D721Med (cell line): ENCODE data around the gene ZNF319.

Source experiments
- DNase-seq: peaks from one replicate; pipeline ENCODE4 v3.0.0; 2011; ENCODE audit warnings: low spot score; ENCODE audit not compliant: insufficient read length
- FAIRE-seq: peaks from 2 replicates; lab custom pipeline; 2011; peaks lifted over from hg19 to GRCh38; lab: Jason Lieb, UNC
- TF ChIP-seq, protein P1 (sequence below): IDR thresholded peaks from 2 replicates; pipeline ENCODE4 v1.5.1; 2012; ENCODE audit warnings: mild to moderate bottlenecking, control low read depth; ENCODE audit not compliant: insufficient read depth; ENCODE audit errors: missing control alignments

The ZNF319 gene

DNA sequence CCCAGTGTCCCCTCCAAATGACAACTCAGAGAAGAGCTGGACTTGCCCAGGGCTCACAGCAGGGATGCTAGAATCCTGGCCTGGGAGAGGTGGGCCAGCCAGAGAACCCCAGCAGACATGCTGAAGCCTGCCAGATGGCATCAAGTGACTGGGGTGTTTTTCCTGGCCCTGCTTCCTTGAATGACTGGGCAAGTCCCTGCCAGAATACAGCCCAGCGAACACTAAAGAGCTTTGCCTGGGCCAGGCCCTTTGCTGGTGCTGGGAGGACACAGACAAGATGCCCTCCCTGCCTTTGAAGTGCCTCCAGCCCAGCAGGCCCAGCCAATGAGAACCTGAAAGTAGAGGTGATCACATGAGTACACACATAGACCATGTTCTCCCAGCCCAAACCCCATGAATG lies 11.5 kb downstream of the ZNF319 start:
- no peak for FAIRE-seq
- TF ChIP-seq, protein P1, sequence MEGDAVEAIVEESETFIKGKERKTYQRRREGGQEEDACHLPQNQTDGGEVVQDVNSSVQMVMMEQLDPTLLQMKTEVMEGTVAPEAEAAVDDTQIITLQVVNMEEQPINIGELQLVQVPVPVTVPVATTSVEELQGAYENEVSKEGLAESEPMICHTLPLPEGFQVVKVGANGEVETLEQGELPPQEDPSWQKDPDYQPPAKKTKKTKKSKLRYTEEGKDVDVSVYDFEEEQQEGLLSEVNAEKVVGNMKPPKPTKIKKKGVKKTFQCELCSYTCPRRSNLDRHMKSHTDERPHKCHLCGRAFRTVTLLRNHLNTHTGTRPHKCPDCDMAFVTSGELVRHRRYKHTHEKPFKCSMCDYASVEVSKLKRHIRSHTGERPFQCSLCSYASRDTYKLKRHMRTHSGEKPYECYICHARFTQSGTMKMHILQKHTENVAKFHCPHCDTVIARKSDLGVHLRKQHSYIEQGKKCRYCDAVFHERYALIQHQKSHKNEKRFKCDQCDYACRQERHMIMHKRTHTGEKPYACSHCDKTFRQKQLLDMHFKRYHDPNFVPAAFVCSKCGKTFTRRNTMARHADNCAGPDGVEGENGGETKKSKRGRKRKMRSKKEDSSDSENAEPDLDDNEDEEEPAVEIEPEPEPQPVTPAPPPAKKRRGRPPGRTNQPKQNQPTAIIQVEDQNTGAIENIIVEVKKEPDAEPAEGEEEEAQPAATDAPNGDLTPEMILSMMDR, result no peak
- DNase-seq, result no peak

- no peak for DNase-seq
- FAIRE-seq, result no peak
- TF ChIP-seq, protein P1, result no peak
Observed at GRCh38 chr16:57987441-57988177, 12.9 kb downstream of the ZNF319 start.

DNA sequence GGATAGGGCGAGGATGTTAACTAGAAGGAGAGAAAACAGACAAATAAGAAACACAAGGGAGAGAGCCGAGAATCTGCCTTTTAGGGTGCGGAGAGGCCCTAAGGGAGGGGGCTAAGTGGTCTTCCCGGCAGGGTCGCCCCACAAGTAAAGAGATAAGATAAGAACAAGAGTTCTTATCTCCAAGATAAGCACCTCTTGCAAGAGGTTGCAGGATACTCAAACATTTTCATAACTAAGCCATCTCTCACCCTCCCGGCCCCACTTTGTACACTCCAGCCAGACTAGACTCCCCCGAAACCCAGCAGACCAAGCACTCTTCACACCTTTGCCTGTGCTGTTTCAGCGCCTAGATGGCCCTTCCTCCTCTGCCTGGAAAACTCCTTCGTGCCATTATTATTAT lies 14.3 kb downstream of the ZNF319 start:
- TF ChIP-seq, protein P1, result no peak
- DNase-seq (no peak), FAIRE-seq (no peak)

GRCh38 chr16:57985204-57986181 lies 15.0 kb downstream of the ZNF319 start:
- DNase-seq, result no peak
- FAIRE-seq, result no peak
- TF ChIP-seq, protein P1, result no peak

GRCh38 chr16:57984443-57985203 lies 15.8 kb downstream of the ZNF319 start:
- no peak for DNase-seq
- TF ChIP-seq, protein P1, result no peak
- FAIRE-seq, result no peak

DNA sequence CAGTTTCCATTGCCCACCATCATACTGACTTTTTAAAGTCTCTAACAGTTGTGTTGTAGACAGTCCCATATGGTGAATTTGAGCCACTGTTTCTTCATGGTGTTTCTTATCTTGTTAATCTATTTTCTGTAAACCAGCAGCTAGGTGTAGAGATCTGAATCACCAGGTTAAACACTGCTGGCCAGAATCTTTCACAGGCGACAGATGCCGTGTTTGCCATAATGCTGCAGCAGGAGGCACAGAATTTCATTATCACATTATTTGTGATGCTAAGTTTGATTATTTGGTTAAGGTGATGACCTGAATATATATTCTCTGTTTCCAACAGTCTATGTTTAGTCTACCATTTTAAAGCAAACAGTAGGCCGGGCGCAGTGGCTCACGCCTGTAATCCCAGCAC lies 18.1 kb downstream of the ZNF319 start:
- TF ChIP-seq, protein P1, result no peak
- DNase-seq (no peak), FAIRE-seq (no peak)
